Activated CD8-positive, alpha-beta memory T cell treated with anti-CD3 and anti-CD28 coated beads, Interleukin-2, amount 10 ng/mL, durations not matched to agents 7 days and 5 days (primary cell): ENCODE measurements around the gene COL18A1. TPM values are rescaled to one million over a fixed set of nuclear protein-coding genes. Genes with fewer than 3 reads are reported as not detected.

Experiments used
- ATAC-seq: fragments of 150-1000 bp; cut with Tn5 transposase; one replicate; pipeline ENCODE4 v1.10.0; 2021; ENCODE audit warnings: moderate library complexity
- CTCF ChIA-PET: fragments of 350-600 bp; sonication (Branson Sonifier 250); formaldehyde crosslinking; loops from one replicate; lab custom pipeline; 2021; ENCODE audit warnings: antibody characterized with exemption; lab: Charles Lee
- DNase-seq: peaks from one replicate; pipeline ENCODE4 v3.0.0-alpha.2; 2020
- H3K27ac Mint-ChIP-seq: one replicate; pipeline ENCODE4 v1.8.0; 2021; ENCODE audit warnings: mild to moderate bottlenecking, mixed read lengths
- H3K27me3 Mint-ChIP-seq: one replicate; pipeline ENCODE4 v1.8.0; 2021; ENCODE audit warnings: mixed read lengths
- H3K36me3 Mint-ChIP-seq: one replicate; pipeline ENCODE4 v1.8.0; 2021; ENCODE audit warnings: mild to moderate bottlenecking, mixed read lengths
- H3K4me1 Mint-ChIP-seq: one replicate; pipeline ENCODE4 v1.8.0; 2021; ENCODE audit warnings: mixed read lengths
- H3K4me3 Mint-ChIP-seq: one replicate; pipeline ENCODE4 v1.8.0; 2021; ENCODE audit warnings: mild to moderate bottlenecking, moderate library complexity, mixed read lengths
- H3K9me3 Mint-ChIP-seq: one replicate; pipeline ENCODE4 v1.8.0; 2022; ENCODE audit warnings: low read depth, mixed read lengths
- total RNA-seq, 2 experiments: library from RNA; stranded (reverse); gene quantifications; one replicate each; pipeline ENCODE4 v1.2.3, GENCODE V29; 2021

COL18A1 gene
- total RNA-seq, 2 experiments from 2014 or later: 5.2 to 7.3 TPM

DNA sequence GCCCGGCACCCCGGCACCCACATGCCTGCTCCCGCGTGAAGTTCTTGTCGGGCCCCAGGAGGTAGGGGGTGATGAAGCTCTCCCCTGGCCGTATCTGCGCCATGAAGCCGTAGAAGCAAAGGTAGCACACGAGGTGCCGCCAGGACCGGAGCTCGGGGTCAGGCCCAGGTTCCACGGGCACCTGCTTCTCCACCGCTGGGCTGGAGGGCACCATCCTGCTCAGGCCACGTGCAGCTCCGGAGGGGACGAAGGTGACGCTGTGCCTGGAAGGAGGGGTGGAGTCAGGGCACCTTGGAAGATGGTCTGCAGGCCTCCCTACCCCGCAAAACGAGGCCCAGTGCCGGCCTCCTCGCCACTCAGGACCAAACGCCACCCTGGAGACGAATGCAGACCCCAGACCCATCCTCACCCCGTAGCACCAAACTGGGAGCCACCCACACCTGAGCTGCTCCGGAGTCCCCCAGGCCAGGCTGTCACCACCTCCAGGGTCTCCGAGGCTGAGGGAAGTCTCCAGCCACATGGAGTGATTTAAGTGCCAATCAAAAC, 132.9 kb downstream of the COL18A1 start:
- Mint-ChIP-seq H3K9me3 (no peaks in the 10 kb centered on the region), H3K27ac (no peak overlapping the region), H3K4me1 (peaks cover 23% of the 10 kb centered on the region), H3K27me3 (no peaks in the 10 kb centered on the region), H3K4me3 (no peak overlapping the region), H3K36me3 (peaks cover 5% of the 10 kb centered on the region)
- CTCF ChIA-PET: no interaction called here
- ATAC-seq (no peak), DNase-seq (no peak)

DNA sequence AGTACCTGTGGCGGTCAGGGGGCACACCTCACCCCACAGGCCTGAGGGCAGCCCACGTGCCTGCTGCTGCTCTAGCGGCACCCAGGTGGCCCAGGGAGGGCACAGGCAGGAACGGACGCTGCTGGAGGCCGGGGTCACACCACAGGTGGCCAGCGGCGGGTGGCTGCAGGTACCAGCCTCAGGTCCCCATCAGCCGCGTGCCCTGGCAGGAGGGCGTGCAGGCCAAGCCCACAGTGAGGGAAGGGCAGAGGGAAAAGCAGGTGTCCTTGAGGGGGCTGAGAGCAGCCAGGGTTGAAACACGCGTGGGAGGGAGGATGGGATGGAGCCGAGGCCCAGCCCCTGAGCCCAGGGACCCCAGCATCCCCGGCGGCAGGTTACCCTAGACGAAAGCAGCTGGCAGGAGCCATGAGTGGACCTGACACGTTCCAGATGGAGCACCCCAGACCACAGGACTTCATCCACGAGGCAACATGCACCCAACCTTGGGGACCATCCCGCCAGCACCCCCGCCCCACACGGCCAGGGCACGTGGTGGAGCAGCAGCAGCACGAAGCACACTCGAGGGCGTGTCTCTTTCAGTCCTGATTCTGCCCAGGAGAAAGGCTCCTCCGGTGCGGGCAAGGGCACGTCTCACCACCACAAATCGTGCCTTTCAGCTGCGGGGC, 133.5 kb downstream of the COL18A1 start:
- CTCF ChIA-PET: no interaction called here
- no peak overlapping the region for H3K27ac Mint-ChIP-seq
- H3K36me3 Mint-ChIP-seq: peaks cover 5% of the 10 kb centered on the region
- peaks cover 19% of the 10 kb centered on the region for H3K4me1 Mint-ChIP-seq
- DNase-seq (no peak), ATAC-seq (no peak)
- H3K27me3 Mint-ChIP-seq: no peaks in the 10 kb centered on the region
- H3K9me3 Mint-ChIP-seq: no peaks in the 10 kb centered on the region
- H3K4me3 Mint-ChIP-seq: no peak overlapping the region

DNA sequence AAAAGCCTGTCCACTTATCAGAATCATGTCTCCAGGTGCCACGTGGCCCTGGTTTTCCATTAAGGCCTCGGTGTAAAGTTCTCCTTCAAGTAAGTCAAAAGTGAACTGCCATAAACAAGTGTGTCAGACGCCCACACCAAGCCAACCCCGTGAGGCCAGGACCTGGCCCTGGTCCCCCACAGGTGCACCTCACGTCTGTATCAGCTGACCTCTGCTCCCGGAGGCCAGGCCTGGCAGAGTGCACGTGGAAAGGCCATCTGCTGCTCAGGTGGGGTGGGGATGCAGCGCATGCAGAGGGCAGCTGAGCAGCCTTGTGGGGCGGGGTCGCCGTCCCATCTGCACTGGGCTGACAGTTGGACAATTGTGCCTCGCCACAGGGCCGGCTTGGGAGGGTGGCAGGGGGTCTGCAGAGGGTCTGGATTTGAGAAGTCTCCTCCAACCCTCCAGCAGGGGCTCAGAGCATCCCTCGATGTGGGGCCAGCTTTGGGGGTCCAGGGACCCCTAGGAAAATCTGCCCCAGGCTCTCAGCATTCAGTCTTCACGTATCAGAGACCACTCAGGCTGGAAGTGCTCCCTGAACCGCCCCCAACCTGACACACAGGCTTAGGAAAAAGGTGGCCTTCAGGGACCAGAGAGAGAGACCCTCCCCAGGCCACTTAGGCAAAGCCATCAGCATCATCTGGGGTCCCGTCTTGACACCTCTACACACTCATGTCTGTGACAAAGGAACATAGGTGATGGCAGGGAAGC, 134.3 kb downstream of the COL18A1 start:
- Mint-ChIP-seq H3K4me1 (peaks cover 19% of the 10 kb centered on the region), H3K4me3 (no peak overlapping the region)
- CTCF ChIA-PET: no interaction called here

GRCh38 chr21:45539796-45540600, 135.0 kb downstream of the COL18A1 start:
- Mint-ChIP-seq H3K27ac (peak overlapping the region; percentile 77), H3K36me3 (peaks cover 5% of the 10 kb centered on the region), H3K9me3 (no peaks in the 10 kb centered on the region), H3K4me1 (peaks cover 19% of the 10 kb centered on the region), H3K27me3 (no peaks in the 10 kb centered on the region), H3K4me3 (peak overlapping the region; percentile 69)
- CTCF ChIA-PET: interaction anchor here (1.5 kb wide), 1 partner anchor 57 kb away, joined by 4 read pairs; no protein-coding TSS in a partner anchor
- ATAC-seq: no peak
- DNase-seq: peak; percentile 34

More for the DNA sequence above, 134.3 kb downstream of the COL18A1 start:
- no peak for ATAC-seq
- Mint-ChIP-seq H3K27me3 (no peaks in the 10 kb centered on the region), H3K36me3 (peaks cover 5% of the 10 kb centered on the region), H3K27ac (peak overlapping the region; percentile 11), H3K9me3 (no peaks in the 10 kb centered on the region)
- no peak for DNase-seq

DNA sequence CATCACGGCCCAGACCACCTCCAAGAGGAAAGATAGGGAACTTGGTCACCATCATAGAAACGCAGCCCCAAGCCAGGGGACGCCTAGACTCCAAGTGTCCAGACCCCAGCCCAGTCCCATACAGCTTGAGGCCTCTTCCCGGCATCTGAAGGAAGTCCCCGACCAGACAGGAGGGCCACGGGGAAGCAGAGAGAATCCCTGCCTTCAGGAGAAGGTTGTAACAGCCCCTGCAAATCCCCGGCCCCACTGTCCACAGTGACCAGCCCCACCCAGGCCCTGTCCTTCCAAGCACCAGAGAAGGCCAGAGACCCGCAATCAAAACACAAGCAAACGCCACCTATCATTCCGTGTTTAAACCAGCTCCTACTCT, 135.6 kb downstream of the COL18A1 start:
- ATAC-seq (no peak), DNase-seq (peak; percentile 37)
- H3K36me3 Mint-ChIP-seq: peaks cover 5% of the 10 kb centered on the region
- CTCF ChIA-PET: interaction anchor here (1.5 kb wide), 1 partner anchor 58 kb away, joined by 4 read pairs; no protein-coding TSS in a partner anchor
- no peaks in the 10 kb centered on the region for H3K27me3 Mint-ChIP-seq
- peak overlapping the region; percentile 77 for H3K27ac Mint-ChIP-seq
- H3K9me3 Mint-ChIP-seq: no peaks in the 10 kb centered on the region
- H3K4me3 Mint-ChIP-seq: peak overlapping the region; percentile 69
- peaks cover 14% of the 10 kb centered on the region for H3K4me1 Mint-ChIP-seq

GRCh38 chr21:45541221-45542039, 136.5 kb downstream of the COL18A1 start:
- DNase-seq (peak; percentile 90), ATAC-seq (peak; percentile 85)
- CTCF ChIA-PET: interaction anchor here (0.6 to 1.5 kb wide), 2 partner anchors 58 to 432 kb away, joined by 4 read pairs; no protein-coding TSS in a partner anchor
- no peaks in the 10 kb centered on the region for H3K9me3 Mint-ChIP-seq
- peaks cover 3% of the 10 kb centered on the region for H3K36me3 Mint-ChIP-seq
- H3K4me1 Mint-ChIP-seq: peaks cover 11% of the 10 kb centered on the region
- H3K27me3 Mint-ChIP-seq: no peaks in the 10 kb centered on the region
- peak overlapping the region; percentile 69 for H3K4me3 Mint-ChIP-seq
- H3K27ac Mint-ChIP-seq: peak overlapping the region; percentile 77

DNA sequence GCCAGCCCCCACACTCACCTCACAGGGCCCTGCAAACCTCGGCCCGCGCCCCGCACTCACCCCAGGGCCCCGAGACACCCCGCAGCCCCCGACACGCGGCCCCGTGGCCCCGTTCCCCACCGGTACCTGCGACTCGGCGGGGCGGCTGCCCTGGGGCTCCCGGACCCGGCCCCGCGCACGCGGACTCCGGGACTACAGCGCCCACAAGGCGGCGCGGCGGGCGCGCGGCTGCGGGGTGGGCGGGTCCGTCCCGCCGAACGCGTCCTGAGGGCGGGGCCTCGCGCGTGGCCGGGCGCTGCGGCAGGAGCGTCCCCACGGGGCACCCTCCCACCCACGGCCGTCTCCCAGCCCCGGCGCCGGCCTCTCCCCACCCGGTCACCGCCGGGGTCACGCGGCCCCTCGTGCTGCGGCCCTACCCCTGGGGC, 137.3 kb downstream of the COL18A1 start, which contains the start of gene SLC19A1:
SLC19A1 (minus strand) TSS at position 199 of the 425 bp plus-strand sequence. CDS start 4,481 bp downstream, outside the sequence.
- ATAC-seq: peak; percentile 88
- H3K36me3 Mint-ChIP-seq: no peaks in the 10 kb centered on the region
- H3K27ac Mint-ChIP-seq: peak within 1 kb of the TSS; percentile 77
- H3K4me1 Mint-ChIP-seq: peaks cover 11% of the 10 kb centered on the region
- H3K9me3 Mint-ChIP-seq: no peaks in the 10 kb centered on the region
- DNase-seq: peak; percentile 82
- H3K4me3 Mint-ChIP-seq: peak within 1 kb of the TSS; percentile 69
- no peaks in the 10 kb centered on the region for H3K27me3 Mint-ChIP-seq
- CTCF ChIA-PET: no interaction called here

- ATAC-seq (no peak), DNase-seq (peak; percentile 40)
- H3K4me1 Mint-ChIP-seq: peaks cover 11% of the 10 kb centered on the region
- no peak overlapping the region for H3K27ac Mint-ChIP-seq
- H3K9me3 Mint-ChIP-seq: no peaks in the 10 kb centered on the region
- no peaks in the 10 kb centered on the region for H3K36me3 Mint-ChIP-seq
- H3K27me3 Mint-ChIP-seq: no peaks in the 10 kb centered on the region
- no peak overlapping the region for H3K4me3 Mint-ChIP-seq
- CTCF ChIA-PET: no interaction called here
Observed at GRCh38 chr21:45542667-45543370, 137.9 kb downstream of the COL18A1 start.

DNA sequence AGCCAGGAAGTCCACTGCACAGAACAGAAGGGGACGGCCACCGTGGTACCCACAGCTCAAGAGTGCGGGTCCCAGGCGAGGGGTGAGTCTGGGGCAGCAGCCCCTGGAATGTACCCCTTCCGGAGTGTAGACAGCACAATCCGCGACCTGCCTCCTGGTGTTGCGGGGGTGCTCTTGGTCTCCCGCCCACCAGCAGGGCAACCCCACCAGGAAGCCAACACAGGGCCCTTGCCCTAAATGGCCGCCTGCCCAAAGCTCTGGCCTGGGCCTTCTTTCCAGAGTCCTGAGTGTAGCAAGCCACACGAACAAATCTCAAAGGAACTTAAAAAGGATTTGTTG, 138.4 kb downstream of the COL18A1 start:
- Mint-ChIP-seq H3K4me1 (peaks cover 11% of the 10 kb centered on the region), H3K9me3 (no peaks in the 10 kb centered on the region), H3K4me3 (peak overlapping the region; percentile 31), H3K27ac (peak overlapping the region; percentile 44), H3K36me3 (no peaks in the 10 kb centered on the region), H3K27me3 (no peaks in the 10 kb centered on the region)
- DNase-seq (no peak), ATAC-seq (no peak)
- CTCF ChIA-PET: no interaction called here

- no peaks in the 10 kb centered on the region for H3K9me3 Mint-ChIP-seq
- CTCF ChIA-PET: interaction anchor here (0.9 kb wide), 1 partner anchor 65 kb away, joined by 4 read pairs; no protein-coding TSS in a partner anchor
- peak overlapping the region; percentile 44 for H3K27ac Mint-ChIP-seq
- DNase-seq (peak; percentile 39), ATAC-seq (no peak)
- no peaks in the 10 kb centered on the region for H3K36me3 Mint-ChIP-seq
- peak overlapping the region; percentile 31 for H3K4me3 Mint-ChIP-seq
- no peaks in the 10 kb centered on the region for H3K27me3 Mint-ChIP-seq
- H3K4me1 Mint-ChIP-seq: peaks cover 11% of the 10 kb centered on the region
Observed at GRCh38 chr21:45543710-45544448, 138.9 kb downstream of the COL18A1 start.

GRCh38 chr21:45544449-45545235, 139.7 kb downstream of the COL18A1 start:
- CTCF ChIA-PET: interaction anchor here (0.9 kb wide), 1 partner anchor 66 kb away, joined by 4 read pairs; no protein-coding TSS in a partner anchor
- DNase-seq (peak; percentile 39), ATAC-seq (no peak)
- no peak overlapping the region for H3K27ac Mint-ChIP-seq
- no peaks in the 10 kb centered on the region for H3K36me3 Mint-ChIP-seq
- no peaks in the 10 kb centered on the region for H3K27me3 Mint-ChIP-seq
- no peak overlapping the region for H3K4me3 Mint-ChIP-seq
- no peaks in the 10 kb centered on the region for H3K9me3 Mint-ChIP-seq
- peaks cover 16% of the 10 kb centered on the region for H3K4me1 Mint-ChIP-seq
